Transverse colon (tissue), 4 donors: Measurements from ENCODE around the gene MCTP2. TPM values are rescaled to one million over a fixed set of nuclear protein-coding genes. Genes with fewer than 3 reads are reported as not detected.

ENCODE experiments used
- DNase-seq: peaks from one replicate; pipeline ENCODE4 v3.0.0-alpha.2; 2019
- H3K27ac ChIP-seq, 4 donors: fragments of 200-600 bp; sonication (generic); 2 replicates each; pipeline ENCODE4 v1.5.1; 2016 to 2018; ENCODE audit warnings: inconsistent platforms in 4 of 4
- H3K27me3 ChIP-seq: fragments of 200-600 bp; sonication (generic); 2 replicates; pipeline ENCODE4 v1.5.1; 2017; ENCODE audit warnings: inconsistent platforms
- H3K36me3 ChIP-seq, 4 donors: fragments of 200-600 bp; sonication (generic); 2 replicates each; pipeline ENCODE4 v1.5.1; 2017 to 2019; ENCODE audit warnings: inconsistent platforms in 4 of 4
- H3K4me1 ChIP-seq, 4 donors: fragments of 200-600 bp; sonication (generic); 2 replicates each; pipeline ENCODE4 v1.5.1; 2017 to 2020; ENCODE audit warnings: inconsistent platforms in 4 of 4
- H3K4me3 ChIP-seq, 4 donors: fragments of 200-600 bp; sonication (generic); 1 replicate in 1 of 4; 2 replicates in 3 of 4; pipeline versions ENCODE4 v1.5.1 to v1.6.1; 2017 to 2019; ENCODE audit warnings: inconsistent platforms in 4 of 4
- H3K9me3 ChIP-seq, 2 donors: fragments of 200-600 bp; sonication (generic); 2 replicates each; pipeline ENCODE4 v1.5.1; 2017 to 2019; ENCODE audit warnings: inconsistent platforms in 2 of 2
- CTCF ChIP-seq, 5 experiments: fragments of 200-600 bp in 3 of 5; fragments of 450-650 bp in 2 of 5; sonication (generic) in 3 of 5; IDR thresholded peaks; 1 replicate in 2 of 5; 2 replicates in 3 of 5; pipeline ENCODE4 v1.5.1; 2016 to 2017; ENCODE audit warnings: antibody characterized with exemption in 5 of 5, inconsistent platforms in 3 of 5, mild to moderate bottlenecking in 2 of 5, moderate library complexity in 1 of 5
- EP300 ChIP-seq: sonication (generic); formaldehyde crosslinking; IDR thresholded peaks from one replicate; pipeline ENCODE4 v1.6.1; 2017; ENCODE audit warnings: antibody characterized with exemption, low read depth
- POLR2A ChIP-seq: fragments of 450-650 bp; IDR thresholded peaks from one replicate; pipeline ENCODE4 v1.6.1; 2016; ENCODE audit warnings: antibody characterized with exemption, mild to moderate bottlenecking, moderate library complexity
- POLR2AphosphoS5 ChIP-seq, 3 donors: sonication (generic); formaldehyde crosslinking; IDR thresholded peaks; one replicate each; pipeline ENCODE4 v1.6.1; 2016; ENCODE audit warnings: antibody characterized with exemption in 3 of 3
- WGBS, 2 donors: methylation state at CpG; one replicate each; pipeline ENCODE4 v1.1.5; 2018; ENCODE audit warnings: low coverage in 1 of 2; 5-methylcytosine and 5-hydroxymethylcytosine counted together
- in situ Hi-C, 4 donors: fragments of 200-750 bp; cut with MboI; loops; one replicate each; pipeline versions ENCODE4 v1.15.0 to v1.15.1; 2017; ENCODE audit warnings: low sequenced_read_pairs in 3 of 4, low pct_ligation_motif_present in 1 of 4, low pct_unique_long_range_greater_than_20kb in 1 of 4
- intact Hi-C: fragments of 100-400 bp; cut with DNase I; formaldehyde crosslinking; loops from one replicate; pipeline ENCODE4 v1.15.1; 2023; ENCODE audit warnings: low total_unique reads
- total RNA-seq, 4 donors: library from RNA; depleted of rRNA; stranded (reverse); fragments of >200 nt; gene quantifications; one replicate each; pipeline ENCODE4 v1.1.0, GENCODE V29; 2016

MCTP2 gene
- total RNA-seq, 4 donors from 2014 or later, result 108 to 409 (median 144) TPM

- peak overlapping the region in 2 of 4 donors; percentile 9 to 33 for H3K27ac ChIP-seq
- in situ Hi-C loops (no loop called here), intact Hi-C loops (no loop called here)
- DNase-seq, result no peak
- WGBS, 2 donors, result 27 to 38% methylated on average over 6 of the region's 6 CpGs
- H3K4me3 ChIP-seq, result no peak overlapping the region
- H3K27me3 ChIP-seq, result no peaks in the 10 kb centered on the region
- H3K4me1 ChIP-seq, result peaks cover 5 to 59% (median 28%) of the 10 kb centered on the region in 4 donors
- peaks cover 0 to 5% (median 0%) of the 10 kb centered on the region in 4 donors for H3K36me3 ChIP-seq
- H3K9me3 ChIP-seq, result no peaks in the 10 kb centered on the region
- no peak for TF ChIP-seq POLR2AphosphoS5 (IDR thresholded peaks at IDR 0.05)
- no peak for TF ChIP-seq POLR2A
- no peak for TF ChIP-seq CTCF (IDR thresholded peaks at IDR 0.05)
- no peak for TF ChIP-seq EP300
Measured at GRCh38 chr15:94297558-94297957, 66.2 kb downstream of the MCTP2 start.

GRCh38 chr15:94298364-94298763 lies 67.0 kb downstream of the MCTP2 start:
- Histone ChIP-seq H3K9me3 (no peaks in the 10 kb centered on the region), H3K4me3 (no peak overlapping the region), H3K4me1 (peaks cover 5 to 51% (median 23%) of the 10 kb centered on the region in 4 donors), H3K27me3 (no peaks in the 10 kb centered on the region), H3K27ac (peak overlapping the region in 1 of 4 donors; percentile 33), H3K36me3 (peaks cover 0 to 7% (median 0%) of the 10 kb centered on the region in 4 donors)
- intact Hi-C loops (no loop called here), in situ Hi-C loops (no loop called here)
- TF ChIP-seq POLR2A (no peak), POLR2AphosphoS5 (IDR thresholded peaks at IDR 0.05) (no peak), EP300 (no peak), CTCF (IDR thresholded peaks at IDR 0.05) (no peak)
- 94% methylated on average over 9 of the region's 9 CpGs; no CpG with 5 or more reads in 1 of the 2 donors for WGBS, 2 donors
- DNase-seq, result no peak

GRCh38 chr15:94300612-94301011 lies 69.3 kb downstream of the MCTP2 start:
- H3K4me3 ChIP-seq, result no peak overlapping the region
- no peaks in the 10 kb centered on the region for H3K27me3 ChIP-seq
- in situ Hi-C loops, result no loop called here
- TF ChIP-seq CTCF (IDR thresholded peaks at IDR 0.05) (no peak), EP300 (no peak), POLR2AphosphoS5 (IDR thresholded peaks at IDR 0.05) (no peak), POLR2A (no peak)
- peaks cover 0 to 7% (median 0%) of the 10 kb centered on the region in 4 donors for H3K36me3 ChIP-seq
- no peak for DNase-seq
- no peaks in the 10 kb centered on the region for H3K9me3 ChIP-seq
- peaks cover 0 to 32% (median 13%) of the 10 kb centered on the region in 4 donors for H3K4me1 ChIP-seq
- intact Hi-C loops, result no loop called here
- no peak overlapping the region for H3K27ac ChIP-seq

GRCh38 chr15:94305133-94305532 lies 73.8 kb downstream of the MCTP2 start:
- H3K4me3 ChIP-seq, result no peak overlapping the region
- no peaks in the 10 kb centered on the region for H3K4me1 ChIP-seq
- in situ Hi-C loops (no loop called here), intact Hi-C loops (no loop called here)
- H3K27me3 ChIP-seq, result no peaks in the 10 kb centered on the region
- no peak overlapping the region for H3K27ac ChIP-seq
- H3K36me3 ChIP-seq, result peaks cover 0 to 7% (median 0%) of the 10 kb centered on the region in 4 donors
- WGBS, 2 donors, result 57 to 67% methylated on average over 4 of the region's 4 CpGs
- no peak for DNase-seq
- H3K9me3 ChIP-seq, result no peaks in the 10 kb centered on the region
- TF ChIP-seq POLR2AphosphoS5 (IDR thresholded peaks at IDR 0.05) (no peak), POLR2A (no peak), EP300 (no peak), CTCF (IDR thresholded peaks at IDR 0.05) (no peak)
